HCT116 (cell line): ENCODE data around the gene WDR70. TPM values are rescaled to one million over a fixed set of nuclear protein-coding genes. Genes with fewer than 3 reads are reported as not detected.

Experiments used
- ATAC-seq: fragments of 200-7000 bp; cut with Tn5 transposase; 2 replicates; pipeline ENCODE4 v1.9.1; 2020; ENCODE audit warnings: mild to moderate bottlenecking, moderate library complexity
- BruUV-seq: library from RNA; stranded (reverse); fragments of 400-500 nt; replicated peaks from 2 replicates; lab custom pipeline; 2021; lab: Mats Ljungman, UMichigan
- CTCF ChIA-PET: fragments of 300-600 bp; sonication (Branson Sonifier 250); formaldehyde crosslinking; loops from one replicate; lab custom pipeline; 2021; ENCODE audit warnings: antibody characterized with exemption; lab: Charles Lee
- POLR2A ChIA-PET: fragments of 300-600, 350-600 bp; sonication (Branson Sonifier 250); formaldehyde crosslinking; loops from one replicate; lab custom pipeline; 2021; ENCODE audit warnings: antibody characterized with exemption; lab: Charles Lee
- RAD21 ChIA-PET, 2 experiments: fragments of 300-600 bp; sonication (Branson Sonifier 250); formaldehyde crosslinking; loops; one replicate each; lab custom pipeline; 2023; ENCODE audit warnings: low total read pairs in 2 of 2; ENCODE audit not compliant: uncharacterized antibody in 2 of 2, unreplicated experiment in 2 of 2, low non-redundant PET in 1 of 2; lab: Charles Lee
- DNase-seq: peaks from one replicate; pipeline ENCODE4 v3.0.0-alpha.2; 2010; ENCODE audit warnings: low read depth, low spot score
- H2AFZ ChIP-seq: fragments of 200-600 bp; shearing (Covaris generic), sonication (generic); 2 replicates; pipeline ENCODE4 v1.6.1; 2017; ENCODE audit warnings: low read depth, mixed run types, mixed read lengths, antibody characterized with exemption, low read length; ENCODE audit not compliant: poor library complexity, severe bottlenecking
- H3K27ac ChIP-seq: 2 replicates; pipeline ENCODE4 v1.5.1; 2012; ENCODE audit warnings: low read depth, low read length
- H3K27me3 ChIP-seq: fragments of 200-600 bp; sonication (generic); 2 replicates; pipeline ENCODE4 v1.6.1; 2016; ENCODE audit warnings: mixed run types, low read length, mixed read lengths; ENCODE audit not compliant: insufficient read depth
- H3K36me3 ChIP-seq, 2 experiments: fragments of 200-500 bp in 1 of 2; fragments of 200-600 bp in 1 of 2; sonication (Bioruptor generic) in 1 of 2; sonication (generic) in 1 of 2; 2 replicates each; pipeline versions ENCODE4 v1.5.1 to v1.6.1; 2014 to 2016; ENCODE audit warnings: low read length in 2 of 2, inconsistent platforms in 1 of 2, mixed read lengths in 1 of 2, mixed run types in 1 of 2; ENCODE audit not compliant: insufficient read depth in 2 of 2, control insufficient read depth in 1 of 2
- H3K4me1 ChIP-seq, 2 experiments: fragments of 200-600 bp in 1 of 2; sonication (generic) in 1 of 2; 2 replicates each; pipeline versions ENCODE4 v1.5.1 to v1.6.1; 2012 to 2017; ENCODE audit warnings: low read length in 2 of 2, inconsistent platforms in 1 of 2, mild to moderate bottlenecking in 1 of 2, mixed read lengths in 1 of 2, mixed run types in 1 of 2, moderate library complexity in 1 of 2; ENCODE audit not compliant: insufficient read depth in 2 of 2, control insufficient read depth in 1 of 2
- H3K4me2 ChIP-seq: fragments of 200-600 bp; sonication (generic); 2 replicates; pipeline ENCODE4 v1.6.1; 2017; ENCODE audit warnings: mixed run types, low read length, mixed read lengths
- H3K4me3 ChIP-seq, 2 experiments: fragments of 200-600 bp in 1 of 2; sonication (generic) in 1 of 2; replicated peaks in 1 of 2; 2 replicates each; pipeline ENCODE4 v1.5.1; 2011 to 2016; ENCODE audit warnings: low read length in 2 of 2, control low read depth in 1 of 2, low read depth in 1 of 2, mild to moderate bottlenecking in 1 of 2, mixed read lengths in 1 of 2, mixed run types in 1 of 2
- H3K79me2 ChIP-seq: fragments of 200-600 bp; sonication (generic); 2 replicates; pipeline ENCODE4 v1.6.1; 2017; ENCODE audit warnings: mild to moderate bottlenecking, mixed run types, low read length, moderate library complexity, mixed read lengths; ENCODE audit not compliant: insufficient read depth
- H3K9ac ChIP-seq: fragments of 200-600 bp; sonication (generic); 2 replicates; pipeline ENCODE4 v1.6.1; 2016; ENCODE audit warnings: low read length, mixed read lengths
- H3K9me2 ChIP-seq: fragments of 200-600 bp; sonication (generic), shearing (Covaris generic); 2 replicates; pipeline ENCODE4 v1.6.1; 2017; ENCODE audit warnings: mixed run types, mild to moderate bottlenecking, moderate library complexity; ENCODE audit not compliant: insufficient read depth
- H3K9me3 ChIP-seq, 2 experiments: fragments of 200-500 bp in 1 of 2; fragments of 200-600 bp in 1 of 2; sonication (Bioruptor generic) in 1 of 2; sonication (generic) in 1 of 2; 2 replicates each; pipeline ENCODE4 v1.6.1; 2014 to 2017; ENCODE audit warnings: low read length in 2 of 2, mixed read lengths in 2 of 2, inconsistent platforms in 1 of 2, low read depth in 1 of 2, mild to moderate bottlenecking in 1 of 2, mixed run types in 1 of 2, moderate library complexity in 1 of 2; ENCODE audit not compliant: control insufficient read depth in 1 of 2, insufficient read depth in 1 of 2
- H4K20me1 ChIP-seq: fragments of 200-600 bp; sonication (generic), shearing (Covaris generic); 2 replicates; pipeline ENCODE4 v1.6.1; 2017; ENCODE audit warnings: mixed run types, mild to moderate bottlenecking, moderate library complexity; ENCODE audit not compliant: insufficient read depth
- CBX3 ChIP-seq: IDR thresholded peaks from 2 replicates; pipeline ENCODE4 v1.6.1; 2012; ENCODE audit warnings: low read depth
- CEBPB ChIP-seq: IDR thresholded peaks from 2 replicates; pipeline ENCODE4 v1.6.1; 2012; ENCODE audit warnings: low read depth
- ELF1 ChIP-seq: IDR thresholded peaks from 2 replicates; pipeline ENCODE4 v1.6.1; 2012; ENCODE audit warnings: low read depth, borderline replicate concordance
- JUND ChIP-seq: IDR thresholded peaks from 2 replicates; pipeline ENCODE4 v1.6.1; 2012
- POLR2AphosphoS5 ChIP-seq: IDR thresholded peaks from 2 replicates; pipeline ENCODE4 v1.6.1; 2011; ENCODE audit warnings: mild to moderate bottlenecking, low read depth, low read length, moderate library complexity
- SIN3A ChIP-seq: IDR thresholded peaks from 2 replicates; pipeline ENCODE4 v1.6.1; 2012; ENCODE audit warnings: low read depth
- ZFX ChIP-seq: fragments of 450-650 bp; IDR thresholded peaks from 2 replicates; pipeline ENCODE4 v1.6.1; 2017
- ZNF274 ChIP-seq: fragments of 200-500 bp; sonication (Bioruptor generic); IDR thresholded peaks from 2 replicates; pipeline ENCODE4 v1.6.1; 2014; ENCODE audit warnings: mild to moderate bottlenecking, low read depth, low read length, inconsistent platforms
- intact Hi-C: fragments of 100-400 bp; cut with micrococcal nuclease; formaldehyde crosslinking; loops from 2 replicates; pipeline ENCODE4 v1.10.0; 2022
- total RNA-seq: library from RNA; stranded (reverse); gene quantifications from one replicate; pipeline ENCODE4 v1.2.1, GENCODE V29; 2021; ENCODE audit not compliant: unreplicated experiment
- TF ChIP-seq, protein P1 (sequence below): IDR thresholded peaks from 2 replicates; pipeline ENCODE4 v1.6.1; 2012
- TF ChIP-seq, protein P2 (sequence below), 3 experiments: fragments of 200-600 bp in 1 of 3; sonication (generic) in 1 of 3; IDR thresholded peaks in 2 of 3; conservative IDR thresholded peaks in 1 of 3; 2 replicates each; pipeline ENCODE4 v1.5.1; 2012 to 2017; ENCODE audit warnings: low read depth in 2 of 3, low read length in 2 of 3, antibody characterized with exemption in 1 of 3, borderline replicate concordance in 1 of 3, control low read depth in 1 of 3, mild to moderate bottlenecking in 1 of 3, mixed read lengths in 1 of 3, mixed run types in 1 of 3, moderate library complexity in 1 of 3; ENCODE audit not compliant: insufficient read depth in 1 of 3

The WDR70 gene
- total RNA-seq, 1 experiment from 2014 or later, result 31.1 TPM

DNA sequence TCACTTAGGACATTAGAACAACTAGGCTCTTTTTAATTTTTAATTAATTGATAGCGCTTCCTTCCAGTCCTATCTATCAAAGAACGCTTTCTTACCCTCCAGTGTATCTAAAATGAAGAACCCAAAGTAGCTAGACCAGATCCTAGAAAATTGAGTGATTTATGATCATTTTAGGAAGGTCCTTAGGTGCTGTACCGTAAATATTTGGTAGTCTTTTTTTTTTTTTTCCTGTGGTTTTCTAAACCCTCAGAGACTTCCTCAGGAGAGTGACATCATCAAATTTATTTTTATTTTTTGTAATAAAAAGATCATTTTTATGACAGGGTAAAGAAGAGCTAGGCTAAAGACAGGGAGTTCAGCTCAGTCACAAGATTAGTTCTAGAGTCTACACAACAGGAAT is 197.4 kb downstream of the WDR70 start:
- Histone ChIP-seq H2AFZ (no peak overlapping the region), H3K9me3 (0 out of 4 replicates have a peak, but pooled peaks cover 0 to 3% of the 10 kb centered on the region in 2 experiments)
- intact Hi-C loops, result no loop called here
- TF ChIP-seq POLR2AphosphoS5, result no peak
- TF ChIP-seq, protein P1, sequence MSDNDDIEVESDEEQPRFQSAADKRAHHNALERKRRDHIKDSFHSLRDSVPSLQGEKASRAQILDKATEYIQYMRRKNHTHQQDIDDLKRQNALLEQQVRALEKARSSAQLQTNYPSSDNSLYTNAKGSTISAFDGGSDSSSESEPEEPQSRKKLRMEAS, result no peak
- TF ChIP-seq SIN3A, result no peak
- no peak for TF ChIP-seq CEBPB
- TF ChIP-seq ZNF274, result no peak
- TF ChIP-seq, protein P2, sequence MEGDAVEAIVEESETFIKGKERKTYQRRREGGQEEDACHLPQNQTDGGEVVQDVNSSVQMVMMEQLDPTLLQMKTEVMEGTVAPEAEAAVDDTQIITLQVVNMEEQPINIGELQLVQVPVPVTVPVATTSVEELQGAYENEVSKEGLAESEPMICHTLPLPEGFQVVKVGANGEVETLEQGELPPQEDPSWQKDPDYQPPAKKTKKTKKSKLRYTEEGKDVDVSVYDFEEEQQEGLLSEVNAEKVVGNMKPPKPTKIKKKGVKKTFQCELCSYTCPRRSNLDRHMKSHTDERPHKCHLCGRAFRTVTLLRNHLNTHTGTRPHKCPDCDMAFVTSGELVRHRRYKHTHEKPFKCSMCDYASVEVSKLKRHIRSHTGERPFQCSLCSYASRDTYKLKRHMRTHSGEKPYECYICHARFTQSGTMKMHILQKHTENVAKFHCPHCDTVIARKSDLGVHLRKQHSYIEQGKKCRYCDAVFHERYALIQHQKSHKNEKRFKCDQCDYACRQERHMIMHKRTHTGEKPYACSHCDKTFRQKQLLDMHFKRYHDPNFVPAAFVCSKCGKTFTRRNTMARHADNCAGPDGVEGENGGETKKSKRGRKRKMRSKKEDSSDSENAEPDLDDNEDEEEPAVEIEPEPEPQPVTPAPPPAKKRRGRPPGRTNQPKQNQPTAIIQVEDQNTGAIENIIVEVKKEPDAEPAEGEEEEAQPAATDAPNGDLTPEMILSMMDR (IDR thresholded peaks at IDR 0.05 in 2 of 3, conservative IDR thresholded peaks at IDR 0.05 in 1 of 3; ENCODE audit: borderline replicate concordance in 1 of 3, insufficient read depth in 1 of 3, low read depth in 2 of 3, low read length in 2 of 3), result no peak
- no peak for TF ChIP-seq ELF1
- no peak for TF ChIP-seq ZFX
- no peak for TF ChIP-seq JUND
- TF ChIP-seq CBX3, result no peak
- TF ChIP-seq, all 23 proteins: peak for 0
- H3K27me3 ChIP-seq, result no peaks in the 10 kb centered on the region
- H3K9me2 ChIP-seq, result no peaks in the 10 kb centered on the region
- H3K4me2 ChIP-seq, result no peak overlapping the region
- no peaks in the 10 kb centered on the region for H3K4me1 ChIP-seq
- no peaks in the 10 kb centered on the region for H3K79me2 ChIP-seq
- H3K27ac ChIP-seq, result no peak overlapping the region
- H3K9ac ChIP-seq, result no peak overlapping the region
- CTCF ChIA-PET, result interaction anchor here (1.7 kb wide), 1 partner anchor 22 kb away, joined by 5 read pairs; no protein-coding TSS in a partner anchor
- RAD21 ChIA-PET, result no interaction called here
- no peak overlapping the region for H3K4me3 ChIP-seq
- POLR2A ChIA-PET, result no interaction called here
- no peaks in the 10 kb centered on the region for H3K36me3 ChIP-seq
- DNase-seq (no peak), ATAC-seq (no peak)
- H4K20me1 ChIP-seq, result no peaks in the 10 kb centered on the region
- BruUV-seq, result no TSS peak
